ENCODE results near the gene TENM3. TPM values are rescaled to one million over a fixed set of nuclear protein-coding genes. Genes with fewer than 3 reads are reported as not detected.
"Not testable (repeated sequence)": the region's sequence is repeated elsewhere in the genome, so short reads cannot be mapped to it uniquely, and the experiment has no call there.

The TENM3 gene
- total RNA-seq, 2 donors from 2014 or later = 39.5 to 51.9 TPM

GRCh38 chr4:182384631-182385091 is 141.5 kb downstream of the TENM3 start:
- no peak overlapping the region for H3K4me3 Mint-ChIP-seq

GRCh38 chr4:182385897-182386296 is 142.7 kb downstream of the TENM3 start:
- TF ChIP-seq CTCF (conservative IDR thresholded peaks at IDR 0.05) = no peak
- Histone ChIP-seq H3K9me3 (ENCODE audit: control insufficient read depth, low read length) (no peaks in the 10 kb centered on the region), H3K27ac (ENCODE audit: low read depth, low read length) (no peak overlapping the region), H3K4me3 (ENCODE audit: low read length) (no peak overlapping the region), H3K27me3 (ENCODE audit: control insufficient read depth, insufficient read depth, low read length, poor library complexity, severe bottlenecking) (no peaks in the 10 kb centered on the region), H3K9ac (ENCODE audit: extremely low read depth, low read length, poor library complexity, severe bottlenecking) (no peak overlapping the region), H3K4me1 (ENCODE audit: control insufficient read depth, insufficient read depth, low read length) (no peaks in the 10 kb centered on the region), H3K36me3 (ENCODE audit: control insufficient read depth, insufficient read depth, low read length) (peaks cover 4% of the 10 kb centered on the region)
- no peak overlapping the region for H3K4me3 Mint-ChIP-seq
- no peaks in the 10 kb centered on the region for H3K27me3 Mint-ChIP-seq (ENCODE audit: insufficient read depth)
- peaks cover 9% of the 10 kb centered on the region for H3K36me3 Mint-ChIP-seq (ENCODE audit: low read depth)
- no peak overlapping the region for H3K27ac Mint-ChIP-seq
- DNase-seq = no peak
- no peaks in the 10 kb centered on the region for H3K4me1 Mint-ChIP-seq
- peaks cover 14% of the 10 kb centered on the region for H3K9me3 Mint-ChIP-seq
- 97 to 100% methylated on average over 2 of the region's 2 CpGs for WGBS, 2 experiments (ENCODE audit: insufficient coverage in 1 of 2, insufficient read length in 1 of 2)

More at GRCh38 chr4:182384631-182385091, 141.5 kb downstream of the TENM3 start:
- Mint-ChIP-seq H3K9me3 (peaks cover 14% of the 10 kb centered on the region), H3K4me1 (no peaks in the 10 kb centered on the region), H3K36me3 (ENCODE audit: low read depth) (peaks cover 9% of the 10 kb centered on the region), H3K27me3 (ENCODE audit: insufficient read depth) (no peaks in the 10 kb centered on the region), H3K27ac (no peak overlapping the region)
- H3K4me1 ChIP-seq (ENCODE audit: control insufficient read depth, insufficient read depth, low read length) = no peaks in the 10 kb centered on the region
- no peak overlapping the region for H3K9ac ChIP-seq (ENCODE audit: extremely low read depth, low read length, poor library complexity, severe bottlenecking)
- peaks cover 4% of the 10 kb centered on the region for H3K36me3 ChIP-seq (ENCODE audit: control insufficient read depth, insufficient read depth, low read length)
- peak overlapping the region; percentile 82 for H3K27ac ChIP-seq (ENCODE audit: low read depth, low read length)
- no peak overlapping the region for H3K4me3 ChIP-seq (ENCODE audit: low read length)
- no peaks in the 10 kb centered on the region for H3K9me3 ChIP-seq (ENCODE audit: control insufficient read depth, low read length)
- WGBS, 2 experiments (ENCODE audit: insufficient coverage in 1 of 2, insufficient read length in 1 of 2) = 71 to 79% methylated on average over 1 to 6 of the region's 6 CpGs
- no peak for TF ChIP-seq CTCF (conservative IDR thresholded peaks at IDR 0.05)
- DNase-seq = no peak
- no peaks in the 10 kb centered on the region for H3K27me3 ChIP-seq (ENCODE audit: control insufficient read depth, insufficient read depth, low read length, poor library complexity, severe bottlenecking)

GRCh38 chr4:182386576-182386975 is 143.4 kb downstream of the TENM3 start:
- H3K4me3 ChIP-seq (ENCODE audit: low read length); H3K9me3 ChIP-seq (ENCODE audit: control insufficient read depth, low read length); H3K4me3 Mint-ChIP-seq; H3K27me3 Mint-ChIP-seq (ENCODE audit: insufficient read depth); H3K36me3 ChIP-seq (ENCODE audit: control insufficient read depth, insufficient read depth, low read length); H3K9ac ChIP-seq (ENCODE audit: extremely low read depth, low read length, poor library complexity, severe bottlenecking); H3K27ac Mint-ChIP-seq; H3K36me3 Mint-ChIP-seq (ENCODE audit: low read depth); H3K4me1 ChIP-seq (ENCODE audit: control insufficient read depth, insufficient read depth, low read length); H3K4me1 Mint-ChIP-seq; H3K27ac ChIP-seq (ENCODE audit: low read depth, low read length); DNase-seq; H3K27me3 ChIP-seq (ENCODE audit: control insufficient read depth, insufficient read depth, low read length, poor library complexity, severe bottlenecking): not testable (repeated sequence)
- peaks cover 14% of the 10 kb centered on the region for H3K9me3 Mint-ChIP-seq
- WGBS, 2 experiments (ENCODE audit: insufficient coverage in 1 of 2, insufficient read length in 1 of 2) = 98 to 100% methylated on average over 7 to 35 of the region's 35 CpGs

GRCh38 chr4:182391111-182391684 is 148.0 kb downstream of the TENM3 start:
- Mint-ChIP-seq H3K36me3 (ENCODE audit: low read depth) (peaks cover 6% of the 10 kb centered on the region), H3K27me3 (ENCODE audit: insufficient read depth) (no peaks in the 10 kb centered on the region), H3K9me3 (peaks cover 9% of the 10 kb centered on the region), H3K4me1 (no peaks in the 10 kb centered on the region), H3K27ac (no peak overlapping the region), H3K4me3 (no peak overlapping the region)
- H3K9me3 ChIP-seq (ENCODE audit: control insufficient read depth, low read length) = no peaks in the 10 kb centered on the region
- H3K4me1 ChIP-seq (ENCODE audit: control insufficient read depth, insufficient read depth, low read length) = no peaks in the 10 kb centered on the region
- no peaks in the 10 kb centered on the region for H3K27me3 ChIP-seq (ENCODE audit: control insufficient read depth, insufficient read depth, low read length, poor library complexity, severe bottlenecking)
- no peak overlapping the region for H3K4me3 ChIP-seq (ENCODE audit: low read length)
- no peak overlapping the region for H3K27ac ChIP-seq (ENCODE audit: low read depth, low read length)
- 97 to 98% methylated on average over 5 to 9 of the region's 9 CpGs for WGBS, 2 experiments (ENCODE audit: insufficient coverage in 1 of 2, insufficient read length in 1 of 2)
- H3K36me3 ChIP-seq (ENCODE audit: control insufficient read depth, insufficient read depth, low read length) = peaks cover under 1% of the 10 kb centered on the region
- TF ChIP-seq CTCF (conservative IDR thresholded peaks at IDR 0.05) = no peak
- DNase-seq = no peak
- no peak overlapping the region for H3K9ac ChIP-seq (ENCODE audit: extremely low read depth, low read length, poor library complexity, severe bottlenecking)

Measured in endodermal cell (in vitro differentiated cells).